Mesenchymal stem cell (in vitro differentiated cells and primary cell): ENCODE results near the gene RAP1B.

Experiments
- DNase-seq: peaks from one replicate; pipeline ENCODE4 v3.0.0-alpha.2; 2013
- H2AFZ ChIP-seq: one replicate; pipeline ENCODE4 v1.6.1; 2013; ENCODE audit warnings: low read depth, mild to moderate bottlenecking, control low read depth, inconsistent platforms, low read length, moderate library complexity
- H2AK5ac ChIP-seq: 2 replicates; pipeline ENCODE4 v1.6.1; 2013; ENCODE audit warnings: low read length, moderate library complexity, mild to moderate bottlenecking, inconsistent platforms; ENCODE audit not compliant: severe bottlenecking
- H2BK120ac ChIP-seq: one replicate; pipeline ENCODE4 v1.6.1; 2013; ENCODE audit warnings: low read depth, mild to moderate bottlenecking, inconsistent platforms, low read length, moderate library complexity
- H2BK12ac ChIP-seq, 2 experiments: one replicate each; pipeline ENCODE4 v1.6.1; 2013; ENCODE audit warnings: inconsistent platforms in 2 of 2, low read length in 2 of 2, mild to moderate bottlenecking in 2 of 2, moderate library complexity in 2 of 2, control low read depth in 1 of 2
- H2BK15ac ChIP-seq: one replicate; pipeline ENCODE4 v1.6.1; 2013; ENCODE audit warnings: mild to moderate bottlenecking, low read depth, inconsistent platforms; ENCODE audit not compliant: poor library complexity, severe bottlenecking
- H2BK5ac ChIP-seq: 2 replicates; pipeline ENCODE4 v1.6.1; 2013; ENCODE audit warnings: low read depth, mild to moderate bottlenecking, low read length, control low read depth, inconsistent platforms; ENCODE audit not compliant: poor library complexity, severe bottlenecking
- H3K14ac ChIP-seq, 2 experiments: one replicate each; pipeline ENCODE4 v1.6.1; 2013; ENCODE audit warnings: inconsistent platforms in 2 of 2, low read length in 2 of 2, control low read depth in 1 of 2, mild to moderate bottlenecking in 1 of 2, moderate library complexity in 1 of 2
- H3K18ac ChIP-seq, 2 experiments: one replicate each; pipeline ENCODE4 v1.6.1; 2013; ENCODE audit warnings: inconsistent platforms in 2 of 2, low read length in 2 of 2, control low read depth in 1 of 2, low read depth in 1 of 2, mild to moderate bottlenecking in 1 of 2
- H3K23ac ChIP-seq, 2 experiments: one replicate each; pipeline ENCODE4 v1.6.1; 2013; ENCODE audit warnings: inconsistent platforms in 2 of 2, low read length in 2 of 2, mild to moderate bottlenecking in 2 of 2, moderate library complexity in 2 of 2, control low read depth in 1 of 2
- H3K27ac ChIP-seq: 2 replicates; pipeline ENCODE4 v1.5.1; 2013; ENCODE audit warnings: mild to moderate bottlenecking, moderate library complexity, low read length, control low read depth, inconsistent platforms; ENCODE audit not compliant: poor library complexity, severe bottlenecking
- H3K27me3 ChIP-seq, 2 experiments: 2 replicates each; pipeline versions ENCODE4 v1.6.1 to v1.7.0; 2013; ENCODE audit warnings: low read length in 2 of 2, mild to moderate bottlenecking in 2 of 2, moderate library complexity in 2 of 2, control low read depth in 1 of 2, inconsistent platforms in 1 of 2; ENCODE audit not compliant: control insufficient read depth in 1 of 2, insufficient read depth in 1 of 2
- H3K36me3 ChIP-seq, 2 experiments: 2 replicates each; pipeline versions ENCODE4 v1.6.1 to v1.7.0; 2013; ENCODE audit warnings: low read length in 2 of 2, control low read depth in 1 of 2, inconsistent platforms in 1 of 2, low read depth in 1 of 2, mild to moderate bottlenecking in 1 of 2; ENCODE audit not compliant: insufficient read depth in 2 of 2, control insufficient read depth in 1 of 2
- H3K4ac ChIP-seq, 2 experiments: one replicate each; pipeline ENCODE4 v1.6.1; 2013; ENCODE audit warnings: inconsistent platforms in 2 of 2, low read length in 2 of 2, mild to moderate bottlenecking in 2 of 2, moderate library complexity in 2 of 2, control low read depth in 1 of 2, low read depth in 1 of 2
- H3K4me1 ChIP-seq: 2 replicates; pipeline ENCODE4 v1.6.1; 2013; ENCODE audit warnings: low read depth, low read length, control low read depth; ENCODE audit not compliant: control insufficient read depth, insufficient read depth
- H3K4me2 ChIP-seq: 2 replicates; pipeline ENCODE4 v1.6.1; 2013; ENCODE audit warnings: low read length, mild to moderate bottlenecking, inconsistent platforms; ENCODE audit not compliant: poor library complexity, severe bottlenecking
- H3K4me3 ChIP-seq, 2 experiments: 2 replicates each; pipeline versions ENCODE4 v1.5.1 to v1.7.0; 2013; ENCODE audit warnings: low read length in 2 of 2, mild to moderate bottlenecking in 2 of 2, control low read depth in 1 of 2, low read depth in 1 of 2; ENCODE audit not compliant: insufficient read depth in 1 of 2
- H3K79me1 ChIP-seq: replicated peaks from 2 replicates; pipeline ENCODE4 v1.6.1; 2013; ENCODE audit warnings: mild to moderate bottlenecking, control low read depth, low read length, inconsistent platforms; ENCODE audit not compliant: poor library complexity, severe bottlenecking
- H3K9ac ChIP-seq: 2 replicates; pipeline ENCODE4 v1.7.0; 2013; ENCODE audit warnings: mild to moderate bottlenecking, low read length, moderate library complexity
- H3K9me3 ChIP-seq: 2 replicates; pipeline ENCODE4 v1.7.0; 2013; ENCODE audit warnings: mild to moderate bottlenecking, low read length; ENCODE audit not compliant: control insufficient read depth
- H4K8ac ChIP-seq: one replicate; pipeline ENCODE4 v1.6.1; 2013; ENCODE audit warnings: inconsistent platforms, mild to moderate bottlenecking, low read length, moderate library complexity
- H4K91ac ChIP-seq: one replicate; pipeline ENCODE4 v1.6.1; 2013; ENCODE audit warnings: mild to moderate bottlenecking, low read length, inconsistent platforms
- WGBS: methylation state at CpG from one replicate; pipeline ENCODE4 v1.1.7; 2013; ENCODE audit warnings: mixed read lengths; 5-methylcytosine and 5-hydroxymethylcytosine counted together

RAP1B gene

DNA sequence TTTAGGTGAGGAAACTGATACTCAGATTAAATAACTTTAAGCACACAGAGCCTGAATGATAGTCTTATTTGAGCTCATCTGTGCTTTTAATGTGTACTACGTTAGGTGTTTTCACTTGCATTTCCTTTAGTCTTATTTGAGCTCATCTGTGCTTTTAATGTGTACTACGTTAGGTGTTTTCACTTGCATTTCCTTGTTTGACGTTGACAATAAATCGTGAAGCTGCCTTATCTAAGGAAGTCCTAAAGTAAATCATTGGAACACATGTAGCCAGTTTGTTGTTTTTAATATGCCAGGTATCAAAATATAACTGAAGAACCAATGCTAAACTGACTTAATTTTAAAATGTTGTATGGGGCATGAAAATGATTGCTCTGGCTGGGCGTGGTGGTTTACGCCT is 2.0 kb downstream of the RAP1B start:
- Histone ChIP-seq H2BK5ac (no peak overlapping the region), H3K27ac (no peak overlapping the region), H2AFZ (no peak overlapping the region), H3K36me3 (peaks cover 0 to 4% of the 10 kb centered on the region in 2 experiments), H3K4ac (no peak overlapping the region), H3K9me3 (no peaks in the 10 kb centered on the region), H3K4me3 (peak overlapping the region in 1 of 2 experiments; percentile 83), H2BK12ac (no peak overlapping the region), H3K14ac (no peak overlapping the region), H4K91ac (no peak overlapping the region), H3K4me1 (peaks cover 8% of the 10 kb centered on the region), H3K23ac (no peak overlapping the region), H3K9ac (peak overlapping the region; percentile 99), H2AK5ac (no peak overlapping the region), H2BK15ac (no peak overlapping the region), H3K4me2 (peak overlapping the region; percentile 59), H2BK120ac (no peak overlapping the region), H3K79me1 (no peaks in the 10 kb centered on the region), H3K18ac (no peak overlapping the region), H3K27me3 (no peaks in the 10 kb centered on the region), H4K8ac (no peak overlapping the region)
- no peak for DNase-seq
- 71% methylated on average over 6 of the region's 6 CpGs for WGBS

DNA sequence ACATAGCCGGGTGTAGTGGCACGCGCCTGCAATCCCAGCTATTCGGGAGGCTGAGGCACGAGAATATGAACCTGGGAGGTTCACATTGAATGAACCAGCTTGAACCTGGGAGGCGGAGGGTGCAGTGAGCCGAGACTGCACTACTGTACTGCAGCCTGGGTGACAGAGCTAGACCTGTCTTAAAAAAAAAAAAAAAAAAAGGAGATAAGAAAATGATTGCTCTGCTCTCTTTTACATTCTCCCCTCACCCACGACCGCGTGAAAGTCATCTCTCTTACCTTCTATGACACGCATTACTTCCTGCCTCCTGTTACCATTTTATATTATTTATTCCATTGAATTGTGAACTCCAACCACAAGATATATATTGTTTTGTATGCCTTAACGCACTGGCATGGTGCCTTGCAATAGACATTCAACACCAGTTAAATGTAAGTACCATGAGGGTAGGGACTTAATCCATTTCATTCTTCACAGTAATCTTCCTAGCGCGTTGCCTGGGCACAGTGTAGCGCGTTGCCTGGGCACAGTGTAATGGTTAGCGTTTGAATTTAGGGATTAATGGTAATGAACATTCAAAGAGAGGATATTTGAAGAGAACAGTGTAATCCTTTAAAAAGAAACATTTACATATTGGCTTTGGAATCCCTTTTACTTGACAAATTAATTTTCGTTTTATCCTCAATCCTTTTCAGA is 2.7 kb downstream of the RAP1B start:
- peak overlapping the region; percentile 99 for H3K9ac ChIP-seq
- no peak overlapping the region for H2BK120ac ChIP-seq
- no peak overlapping the region for H2BK5ac ChIP-seq
- H2BK15ac ChIP-seq: peak overlapping the region; percentile 36
- H4K8ac ChIP-seq: no peak overlapping the region
- no peak overlapping the region for H3K18ac ChIP-seq
- no peak for DNase-seq
- H4K91ac ChIP-seq: no peak overlapping the region
- no peaks in the 10 kb centered on the region for H3K27me3 ChIP-seq
- no peak overlapping the region for H3K23ac ChIP-seq
- no peaks in the 10 kb centered on the region for H3K9me3 ChIP-seq
- H3K4me3 ChIP-seq: peak overlapping the region in 1 of 2 experiments; percentile 83
- no peaks in the 10 kb centered on the region for H3K79me1 ChIP-seq
- H3K14ac ChIP-seq: no peak overlapping the region
- H3K4me2 ChIP-seq: peak overlapping the region; percentile 59
- no peak overlapping the region for H3K27ac ChIP-seq
- WGBS: 97% methylated on average over 14 of the region's 18 CpGs
- H2AFZ ChIP-seq: no peak overlapping the region
- H3K4me1 ChIP-seq: peaks cover 10% of the 10 kb centered on the region
- peaks cover 0 to 4% of the 10 kb centered on the region in 2 experiments for H3K36me3 ChIP-seq
- no peak overlapping the region for H2BK12ac ChIP-seq
- H3K4ac ChIP-seq: no peak overlapping the region
- no peak overlapping the region for H2AK5ac ChIP-seq

DNA sequence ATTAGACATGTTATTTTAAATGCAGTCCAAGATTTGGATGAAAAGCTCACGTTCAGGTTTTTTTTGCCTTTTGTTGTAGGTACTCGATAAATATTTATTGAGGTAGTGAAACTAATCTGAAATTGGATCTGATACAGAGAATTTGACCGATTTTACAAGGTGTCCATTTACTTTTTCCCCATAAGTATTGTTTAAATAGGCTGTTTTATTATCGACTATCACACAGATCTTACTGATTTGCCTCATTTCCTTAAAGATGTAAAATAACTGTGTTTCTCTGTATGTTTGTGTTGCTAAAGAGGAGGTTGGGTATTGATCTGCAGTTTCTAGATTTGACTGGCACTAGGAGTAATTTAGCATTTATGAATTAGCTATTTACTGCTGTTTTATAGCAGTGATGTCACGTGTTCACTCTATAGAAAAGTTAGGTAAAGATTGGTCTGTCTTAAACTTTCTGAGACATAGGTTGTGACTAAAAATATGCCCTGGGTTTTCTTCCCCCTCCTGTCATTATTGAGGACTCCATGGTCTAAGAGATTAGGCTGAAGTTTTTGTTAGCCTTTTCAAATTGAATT is 3.5 kb downstream of the RAP1B start:
- no peak overlapping the region for H3K14ac ChIP-seq
- no peak overlapping the region for H3K27ac ChIP-seq
- no peak overlapping the region for H2BK12ac ChIP-seq
- H2BK15ac ChIP-seq: no peak overlapping the region
- peaks cover 0 to 4% of the 10 kb centered on the region in 2 experiments for H3K36me3 ChIP-seq
- no peak overlapping the region for H4K8ac ChIP-seq
- H3K27me3 ChIP-seq: no peaks in the 10 kb centered on the region
- no peak overlapping the region for H2AK5ac ChIP-seq
- H2AFZ ChIP-seq: no peak overlapping the region
- no peak overlapping the region for H3K4ac ChIP-seq
- peak overlapping the region; percentile 55 for H3K9ac ChIP-seq
- peak overlapping the region in 1 of 2 experiments; percentile 83 for H3K4me3 ChIP-seq
- H2BK120ac ChIP-seq: no peak overlapping the region
- H3K4me1 ChIP-seq: peaks cover 13% of the 10 kb centered on the region
- H3K4me2 ChIP-seq: no peak overlapping the region
- no peak overlapping the region for H3K18ac ChIP-seq
- H3K79me1 ChIP-seq: no peaks in the 10 kb centered on the region
- H3K9me3 ChIP-seq: no peaks in the 10 kb centered on the region
- WGBS: 92% methylated on average over 3 of the region's 5 CpGs
- H3K23ac ChIP-seq: no peak overlapping the region
- no peak overlapping the region for H2BK5ac ChIP-seq
- H4K91ac ChIP-seq: no peak overlapping the region
- no peak for DNase-seq

DNA sequence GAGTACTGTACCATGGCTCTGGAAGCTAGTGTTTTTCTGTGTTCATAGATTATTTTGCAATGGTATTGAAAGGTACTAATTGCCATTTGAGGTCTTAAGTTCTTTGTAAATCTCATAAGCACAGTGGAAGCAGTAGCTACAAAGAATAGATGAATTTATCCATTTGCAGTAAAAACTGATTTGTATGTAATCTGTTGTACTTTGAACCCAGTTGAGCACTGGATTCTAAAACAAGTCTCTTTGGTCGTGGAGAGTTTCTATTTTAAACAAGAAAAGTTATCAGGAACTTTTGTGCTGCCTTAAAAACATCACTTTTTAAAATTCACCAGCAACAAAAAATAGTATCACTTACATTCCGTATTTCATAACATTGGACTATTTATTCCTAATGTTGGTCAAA is 4.1 kb downstream of the RAP1B start:
- no peak overlapping the region for H2BK15ac ChIP-seq
- peak overlapping the region in 1 of 2 experiments; percentile 83 for H3K4me3 ChIP-seq
- H3K36me3 ChIP-seq: peaks cover 0 to 4% of the 10 kb centered on the region in 2 experiments
- peak overlapping the region; percentile 55 for H3K9ac ChIP-seq
- no peaks in the 10 kb centered on the region for H3K27me3 ChIP-seq
- H3K9me3 ChIP-seq: no peaks in the 10 kb centered on the region
- H3K18ac ChIP-seq: no peak overlapping the region
- DNase-seq: no peak
- H2AFZ ChIP-seq: no peak overlapping the region
- no peaks in the 10 kb centered on the region for H3K79me1 ChIP-seq
- no peak overlapping the region for H3K4ac ChIP-seq
- no peak overlapping the region for H2BK5ac ChIP-seq
- H3K14ac ChIP-seq: no peak overlapping the region
- WGBS: 57% methylated on average over 1 of the region's 2 CpGs
- H4K8ac ChIP-seq: no peak overlapping the region
- no peak overlapping the region for H2BK12ac ChIP-seq
- no peak overlapping the region for H2BK120ac ChIP-seq
- H2AK5ac ChIP-seq: no peak overlapping the region
- H3K23ac ChIP-seq: no peak overlapping the region
- no peak overlapping the region for H3K27ac ChIP-seq
- peaks cover 13% of the 10 kb centered on the region for H3K4me1 ChIP-seq
- H4K91ac ChIP-seq: no peak overlapping the region
- no peak overlapping the region for H3K4me2 ChIP-seq
